Epithelial cell of proximal tubule (primary cell): ENCODE measurements around the gene PAIP1. TPM values are rescaled to one million over a fixed set of nuclear protein-coding genes. Genes with fewer than 3 reads are reported as not detected.
"Not testable (repeated sequence)": the region's sequence is repeated elsewhere in the genome, so short reads cannot be mapped to it uniquely, and the experiment has no call there.

Experiments used
- DNase-seq: peaks from one replicate; pipeline ENCODE4 v3.0.0-alpha.2; 2011; ENCODE audit warnings: low read depth
- H3K4me3 ChIP-seq: 2 replicates; pipeline ENCODE4 v1.5.1; 2011; ENCODE audit warnings: low read depth, mild to moderate bottlenecking, low read length
- total RNA-seq: library from RNA; depleted of rRNA; stranded (reverse); fragments of >200 nt; gene quantifications from 2 replicates; pipeline ENCODE4 v1.2.3, GENCODE V29; 2015
- TF ChIP-seq, protein P1 (sequence below): conservative IDR thresholded peaks from 2 replicates; pipeline ENCODE4 v1.5.1; 2012; ENCODE audit warnings: low read depth, mild to moderate bottlenecking, low read length

PAIP1 gene
- total RNA-seq, 1 donor from 2014 or later = 98.4 TPM

DNA sequence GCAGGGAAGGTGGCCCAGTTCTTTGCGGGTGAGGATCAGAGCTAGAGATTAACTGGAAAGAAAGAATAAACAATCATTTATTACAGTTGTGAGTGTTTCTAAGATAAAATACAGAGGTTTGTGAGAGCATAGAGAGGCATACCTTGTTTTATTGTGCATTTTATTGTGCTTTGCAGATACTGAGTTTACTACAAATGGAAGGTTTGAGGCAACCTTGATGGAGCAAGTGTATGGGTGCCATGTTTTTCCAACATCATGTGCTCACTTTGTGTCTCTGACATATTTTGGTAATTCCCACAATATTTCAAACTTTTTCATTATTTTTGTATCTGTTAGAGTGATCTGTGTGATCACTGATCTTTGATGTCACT, 41.2 kb downstream of the PAIP1 start:
- TF ChIP-seq, protein P1, sequence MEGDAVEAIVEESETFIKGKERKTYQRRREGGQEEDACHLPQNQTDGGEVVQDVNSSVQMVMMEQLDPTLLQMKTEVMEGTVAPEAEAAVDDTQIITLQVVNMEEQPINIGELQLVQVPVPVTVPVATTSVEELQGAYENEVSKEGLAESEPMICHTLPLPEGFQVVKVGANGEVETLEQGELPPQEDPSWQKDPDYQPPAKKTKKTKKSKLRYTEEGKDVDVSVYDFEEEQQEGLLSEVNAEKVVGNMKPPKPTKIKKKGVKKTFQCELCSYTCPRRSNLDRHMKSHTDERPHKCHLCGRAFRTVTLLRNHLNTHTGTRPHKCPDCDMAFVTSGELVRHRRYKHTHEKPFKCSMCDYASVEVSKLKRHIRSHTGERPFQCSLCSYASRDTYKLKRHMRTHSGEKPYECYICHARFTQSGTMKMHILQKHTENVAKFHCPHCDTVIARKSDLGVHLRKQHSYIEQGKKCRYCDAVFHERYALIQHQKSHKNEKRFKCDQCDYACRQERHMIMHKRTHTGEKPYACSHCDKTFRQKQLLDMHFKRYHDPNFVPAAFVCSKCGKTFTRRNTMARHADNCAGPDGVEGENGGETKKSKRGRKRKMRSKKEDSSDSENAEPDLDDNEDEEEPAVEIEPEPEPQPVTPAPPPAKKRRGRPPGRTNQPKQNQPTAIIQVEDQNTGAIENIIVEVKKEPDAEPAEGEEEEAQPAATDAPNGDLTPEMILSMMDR = no peak
- DNase-seq = no peak
- H3K4me3 ChIP-seq = peak overlapping the region; percentile 70

DNA sequence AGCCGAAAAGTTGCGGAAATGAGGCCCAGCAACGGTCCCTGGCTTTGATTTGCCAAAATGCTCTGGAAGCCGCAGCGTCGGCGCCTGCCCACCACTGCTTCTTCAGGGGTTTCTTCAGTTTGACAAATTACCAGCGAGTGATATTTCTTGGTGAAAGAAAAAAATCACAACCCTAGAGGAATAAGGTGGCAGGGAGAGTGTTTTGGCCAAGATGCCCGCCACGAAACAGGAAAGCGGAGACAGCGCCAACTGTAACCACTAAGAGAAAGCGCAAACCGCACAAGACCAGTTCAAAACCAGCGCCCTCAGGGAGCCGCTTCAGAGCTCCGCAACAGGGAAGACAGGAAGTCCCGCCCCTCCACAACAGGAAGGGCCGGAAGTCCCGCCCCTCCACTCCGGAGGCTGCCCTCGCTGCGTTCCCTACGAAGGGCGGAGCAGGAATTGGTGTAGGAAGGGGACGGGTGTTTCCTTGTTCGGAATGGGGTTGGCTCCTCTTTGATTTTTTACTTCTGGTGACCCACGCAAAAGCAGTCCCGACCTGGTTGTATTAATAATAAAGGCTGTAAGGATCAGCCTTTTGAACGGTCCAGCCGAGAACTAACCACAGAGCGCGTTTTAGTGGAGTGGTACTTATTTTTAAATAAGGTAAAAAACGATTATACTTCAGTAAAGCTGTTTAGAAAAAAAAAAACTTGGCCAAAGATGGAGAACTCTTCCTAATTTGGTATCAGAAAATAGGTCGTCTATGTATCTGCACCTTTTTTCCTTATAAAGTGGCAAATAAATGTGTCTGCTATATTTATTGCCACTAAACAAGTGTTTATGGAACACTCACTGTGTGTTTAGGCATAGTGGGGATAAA, 41.8 kb downstream of the PAIP1 start, which contains the start of gene C5orf34:
TSS of gene C5orf34 (minus strand) at position 333 of the 862 bp plus-strand sequence. CDS start 5,809 bp downstream, outside the sequence.
- TF ChIP-seq, protein P1 = peak; percentile 6
- DNase-seq = peak; percentile 73
- H3K4me3 ChIP-seq = peak within 1 kb of the TSS; percentile 70

DNA sequence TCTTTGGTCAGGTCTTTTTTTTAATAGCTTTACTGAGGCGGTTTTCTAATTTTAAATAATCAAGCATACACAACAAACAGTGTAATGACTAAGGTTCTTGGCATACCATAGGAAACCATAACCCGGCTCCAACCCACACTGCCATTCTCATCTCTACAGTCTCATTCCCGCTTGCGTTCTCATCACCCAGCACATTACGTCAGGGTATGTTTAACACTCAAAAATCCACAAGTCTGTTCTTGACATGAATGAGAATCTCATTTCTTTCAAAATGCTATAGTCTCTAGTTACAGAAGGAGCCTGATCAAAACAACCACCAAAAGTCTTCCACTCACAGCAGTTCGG, 42.4 kb downstream of the PAIP1 start:
- TF ChIP-seq, protein P1 = no peak
- peak overlapping the region; percentile 70 for H3K4me3 ChIP-seq
- DNase-seq = peak; percentile 25

DNA sequence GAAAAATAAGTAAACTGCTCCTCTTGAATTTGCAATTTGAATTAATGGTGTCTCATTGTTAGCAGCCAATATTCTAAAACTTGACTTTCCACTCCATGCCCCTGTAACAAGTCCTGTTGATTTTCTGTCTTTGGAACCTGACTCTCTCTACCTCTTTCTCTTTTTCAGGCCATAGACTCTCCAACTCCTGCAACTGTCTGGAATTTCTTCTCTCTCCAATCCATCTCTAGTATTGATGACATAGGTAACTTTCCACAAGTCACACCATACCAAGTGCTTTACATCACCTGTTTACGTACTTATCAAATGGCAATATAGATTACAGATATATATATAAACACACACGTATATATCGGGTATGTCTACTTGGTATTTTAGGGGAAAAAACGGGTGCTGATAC, 42.9 kb downstream of the PAIP1 start:
- TF ChIP-seq, protein P1 = no peak
- DNase-seq = no peak
- H3K4me3 ChIP-seq = peak overlapping the region; percentile 70

DNA sequence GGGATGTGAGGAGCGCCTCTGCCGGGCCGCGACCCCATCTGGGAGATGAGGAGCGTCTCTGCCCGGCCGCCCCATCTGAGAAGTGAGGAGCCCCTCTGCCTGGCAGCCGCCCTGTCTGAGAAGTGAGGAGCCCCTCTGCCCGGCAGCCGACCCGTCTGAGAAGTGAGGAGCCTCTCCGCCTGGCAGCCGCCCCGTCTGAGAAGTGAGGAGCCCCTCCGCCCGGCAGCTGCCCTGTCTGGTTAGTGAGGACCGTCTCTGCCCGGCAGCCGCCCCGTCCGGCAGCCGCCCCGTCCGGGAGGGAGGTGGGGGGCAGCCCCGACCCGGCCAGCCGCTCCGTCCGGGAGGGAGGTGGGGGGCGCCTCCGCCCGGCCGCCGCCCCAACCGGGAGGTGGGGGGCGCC, 45.8 kb downstream of the PAIP1 start:
- not testable (repeated sequence) for H3K4me3 ChIP-seq, DNase-seq

DNA sequence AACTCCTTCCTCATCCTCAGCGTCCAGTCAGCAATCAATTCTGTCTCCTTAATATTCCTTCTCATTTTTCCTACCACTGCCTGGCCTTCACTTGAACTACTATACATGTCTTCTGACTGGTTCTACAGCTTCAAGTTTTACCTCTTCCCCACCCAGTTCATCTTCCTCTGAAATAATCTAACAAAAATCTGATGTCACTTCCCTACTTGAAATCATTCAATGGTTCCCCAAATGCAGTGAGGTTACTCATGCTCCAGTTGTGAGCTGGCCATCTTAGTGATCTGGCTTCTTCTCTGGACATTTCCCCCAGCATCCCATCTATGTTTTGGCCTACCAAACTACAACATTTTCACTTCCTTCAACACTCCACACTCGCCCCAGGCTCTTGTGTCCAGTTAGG, 58.3 kb downstream of the PAIP1 start:
- H3K4me3 ChIP-seq = no peak overlapping the region
- TF ChIP-seq, protein P1 = no peak
- DNase-seq = no peak

DNA sequence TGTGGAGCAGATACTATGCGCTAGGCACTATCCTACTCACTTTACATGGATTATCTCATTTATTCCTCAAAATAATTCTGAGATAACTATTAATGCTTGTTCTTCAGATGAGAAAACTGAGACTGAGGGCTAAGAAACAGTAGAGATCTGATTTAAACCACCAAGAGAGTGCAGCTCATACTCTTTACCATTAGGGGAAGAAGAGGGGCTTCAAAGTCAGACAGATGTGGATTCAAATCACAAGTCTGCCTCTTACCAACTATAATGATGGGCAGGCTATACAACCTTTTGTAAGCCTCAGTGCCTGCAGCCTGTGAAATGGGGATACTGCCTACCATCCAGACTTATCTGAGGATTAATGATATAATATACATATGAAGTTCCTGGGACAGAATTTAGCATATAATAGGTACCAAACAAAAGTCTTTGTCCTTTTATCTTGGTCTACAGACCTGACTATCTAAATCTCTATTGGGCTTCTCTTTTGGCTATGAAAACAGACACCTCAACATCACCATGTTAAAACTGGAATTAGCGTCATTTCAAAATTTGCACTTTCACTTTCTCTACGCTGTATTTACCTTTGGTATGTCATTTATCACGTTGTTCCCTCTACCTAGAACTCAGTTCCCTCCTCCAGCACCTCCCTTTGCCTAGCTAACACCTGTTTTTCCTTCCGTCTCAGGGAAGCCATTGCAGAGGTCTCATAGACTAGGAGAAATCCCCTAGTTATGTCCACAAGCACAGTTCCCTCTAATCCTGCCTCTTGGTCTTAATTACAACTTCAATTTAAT, 59.4 kb downstream of the PAIP1 start:
- no peak for DNase-seq
- TF ChIP-seq, protein P1 = no peak
- no peak overlapping the region for H3K4me3 ChIP-seq
